ENCODE measurements around the gene GP1BA.
"Not testable (repeated sequence)": the region's sequence is repeated elsewhere in the genome, so short reads cannot be mapped to it uniquely, and the experiment has no call there.

The GP1BA gene

DNA sequence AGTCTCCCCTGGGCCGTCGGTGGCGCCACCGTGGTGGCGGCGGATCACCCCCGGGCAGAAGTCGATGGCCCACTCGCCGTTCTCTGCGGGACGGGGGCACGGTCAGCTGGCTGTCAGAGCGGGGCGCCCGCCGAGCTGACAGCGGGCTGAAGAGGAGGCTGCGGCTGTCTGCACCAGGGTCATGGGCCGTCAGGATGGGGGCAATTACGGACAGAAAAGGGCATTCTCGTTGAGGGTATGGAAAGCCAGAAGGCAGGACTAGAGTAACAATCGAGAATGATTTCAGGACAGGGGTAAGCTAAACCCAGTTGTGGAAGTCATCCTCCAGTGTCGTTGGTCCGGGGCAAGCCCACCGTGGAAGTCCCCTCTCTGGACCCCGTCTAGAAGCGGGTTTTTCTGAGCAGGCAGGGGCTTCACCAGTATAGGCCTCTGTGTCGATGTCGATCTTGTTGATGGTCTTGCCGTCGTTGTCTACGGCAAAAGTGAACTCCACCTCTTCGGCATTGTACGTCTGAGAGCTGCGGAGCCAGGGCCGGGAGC, 30.9 kb upstream of the GP1BA start:
- H3K27me3 ChIP-seq (ENCODE audit: control insufficient read depth in 1 of 2, insufficient read depth in 2 of 2, low read length in 2 of 2) = peaks cover 10 to 13% of the 10 kb centered on the region in 2 donors
- peak overlapping the region in 1 of 2 donors; percentile 31 for H3K9ac ChIP-seq (ENCODE audit: low read depth in 1 of 2, low read length in 2 of 2)
- peaks cover 17 to 42% of the 10 kb centered on the region in 2 donors for H3K4me1 ChIP-seq (ENCODE audit: control insufficient read depth in 1 of 2, insufficient read depth in 2 of 2, low read length in 2 of 2)
- no peak overlapping the region for H3K27ac ChIP-seq (ENCODE audit: low read depth, low read length)
- H3K4me3 ChIP-seq (ENCODE audit: low read depth in 1 of 2, low read length in 2 of 2) = peak overlapping the region; percentile 35 to 85
- H3K9me3 ChIP-seq (ENCODE audit: control insufficient read depth in 1 of 2, low read length in 2 of 2) = no peaks in the 10 kb centered on the region
- peaks cover 7 to 9% of the 10 kb centered on the region in 2 donors for H3K36me3 ChIP-seq (ENCODE audit: control insufficient read depth in 1 of 2, insufficient read depth in 2 of 2, low read length in 2 of 2)

- peaks cover 17 to 42% of the 10 kb centered on the region in 2 donors for H3K4me1 ChIP-seq (ENCODE audit: control insufficient read depth in 1 of 2, insufficient read depth in 2 of 2, low read length in 2 of 2)
- H3K4me3 ChIP-seq (ENCODE audit: low read depth in 1 of 2, low read length in 2 of 2) = peak overlapping the region in 1 of 2 donors; percentile 85
- H3K36me3 ChIP-seq (ENCODE audit: control insufficient read depth in 1 of 2, insufficient read depth in 2 of 2, low read length in 2 of 2) = peaks cover 3% of the 10 kb centered on the region in 2 donors
- H3K9ac ChIP-seq (ENCODE audit: low read depth in 1 of 2, low read length in 2 of 2) = peak overlapping the region in 1 of 2 donors; percentile 31
- H3K9me3 ChIP-seq (ENCODE audit: control insufficient read depth in 1 of 2, low read length in 2 of 2) = no peaks in the 10 kb centered on the region
- H3K27ac ChIP-seq (ENCODE audit: low read depth, low read length) = no peak overlapping the region
- peaks cover 10 to 13% of the 10 kb centered on the region in 2 donors for H3K27me3 ChIP-seq (ENCODE audit: control insufficient read depth in 1 of 2, insufficient read depth in 2 of 2, low read length in 2 of 2)
Observed at GRCh38 chr17:4901648-4902344, 30.3 kb upstream of the GP1BA start.

GRCh38 chr17:4902540-4902939, 29.5 kb upstream of the GP1BA start:
- Histone ChIP-seq H3K27me3 (ENCODE audit: control insufficient read depth in 1 of 2, insufficient read depth in 2 of 2, low read length in 2 of 2) (peaks cover 10 to 13% of the 10 kb centered on the region in 2 donors), H3K9me3 (ENCODE audit: control insufficient read depth in 1 of 2, low read length in 2 of 2) (no peaks in the 10 kb centered on the region), H3K4me3 (ENCODE audit: low read depth in 1 of 2, low read length in 2 of 2) (no peak overlapping the region), H3K27ac (ENCODE audit: low read depth, low read length) (no peak overlapping the region), H3K9ac (ENCODE audit: low read depth in 1 of 2, low read length in 2 of 2) (peak overlapping the region in 1 of 2 donors; percentile 28), H3K4me1 (ENCODE audit: control insufficient read depth in 1 of 2, insufficient read depth in 2 of 2, low read length in 2 of 2) (peaks cover 17 to 42% of the 10 kb centered on the region in 2 donors), H3K36me3 (ENCODE audit: control insufficient read depth in 1 of 2, insufficient read depth in 2 of 2, low read length in 2 of 2) (no peaks in the 10 kb centered on the region)

DNA sequence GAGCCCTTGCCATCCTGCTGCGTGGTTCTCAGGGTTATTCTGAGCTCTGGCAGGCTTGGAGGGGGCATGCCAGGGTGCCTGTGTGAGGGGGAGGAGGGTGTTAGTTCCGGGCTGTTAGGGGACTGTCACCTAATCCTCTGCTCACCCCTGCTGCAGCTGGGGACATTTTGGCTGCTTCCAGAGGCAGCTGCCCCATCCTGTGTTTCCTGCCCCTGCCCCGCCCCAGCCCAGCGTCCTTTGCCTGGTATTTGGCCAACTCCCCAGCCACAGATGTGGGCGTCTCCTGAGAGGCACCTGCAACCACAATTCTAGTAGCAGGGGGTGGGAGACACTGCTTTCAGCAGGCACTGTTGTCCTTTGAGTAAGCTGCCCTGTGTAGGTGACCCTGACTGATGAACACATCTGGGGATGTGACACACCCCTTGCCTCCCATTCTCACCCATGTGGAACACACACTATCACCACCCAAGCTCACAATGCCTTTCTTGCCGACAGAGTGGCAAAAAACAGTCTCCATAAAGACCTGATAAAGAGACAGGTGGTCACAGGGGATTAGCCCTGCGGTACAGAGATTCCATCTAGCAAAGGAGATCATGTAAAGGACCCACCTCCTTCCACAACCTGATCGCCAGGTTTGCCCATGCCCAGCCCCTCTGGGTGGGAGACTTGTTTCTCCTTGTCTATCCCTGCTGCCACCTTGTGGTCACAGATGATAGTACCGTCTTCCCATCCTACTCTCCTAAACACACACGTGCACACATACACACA, 28.8 kb upstream of the GP1BA start, which contains the start of gene CHRNE:
CHRNE (minus strand) TSS at position 48 of the 768 bp plus-strand sequence; CDS start at position 13, 35 bp downstream.
- Histone ChIP-seq H3K9ac (ENCODE audit: low read depth in 1 of 2, low read length in 2 of 2) (peak within 1 kb of the TSS in 1 of 2 donors; percentile 28), H3K4me3 (ENCODE audit: low read depth in 1 of 2, low read length in 2 of 2) (peak within 1 kb of the TSS in 1 of 2 donors; percentile 7), H3K9me3 (ENCODE audit: control insufficient read depth in 1 of 2, low read length in 2 of 2) (no peaks in the 10 kb centered on the region), H3K27ac (ENCODE audit: low read depth, low read length) (no peak within 1 kb of the TSS), H3K36me3 (ENCODE audit: control insufficient read depth in 1 of 2, insufficient read depth in 2 of 2, low read length in 2 of 2) (no peaks in the 10 kb centered on the region), H3K27me3 (ENCODE audit: control insufficient read depth in 1 of 2, insufficient read depth in 2 of 2, low read length in 2 of 2) (peaks cover 10 to 13% of the 10 kb centered on the region in 2 donors), H3K4me1 (ENCODE audit: control insufficient read depth in 1 of 2, insufficient read depth in 2 of 2, low read length in 2 of 2) (peaks cover 19 to 42% of the 10 kb centered on the region in 2 donors)

GRCh38 chr17:4906642-4907041, 25.4 kb upstream of the GP1BA start:
- H3K4me3 ChIP-seq (ENCODE audit: low read depth in 1 of 2, low read length in 2 of 2); H3K9me3 ChIP-seq (ENCODE audit: control insufficient read depth in 1 of 2, low read length in 2 of 2); H3K27me3 ChIP-seq (ENCODE audit: control insufficient read depth in 1 of 2, insufficient read depth in 2 of 2, low read length in 2 of 2); H3K9ac ChIP-seq (ENCODE audit: low read depth in 1 of 2, low read length in 2 of 2); H3K27ac ChIP-seq (ENCODE audit: low read depth, low read length); H3K36me3 ChIP-seq (ENCODE audit: control insufficient read depth in 1 of 2, insufficient read depth in 2 of 2, low read length in 2 of 2): not testable (repeated sequence)
- H3K4me1 ChIP-seq (ENCODE audit: control insufficient read depth in 1 of 2, insufficient read depth in 2 of 2, low read length in 2 of 2) = peaks cover 22 to 34% of the 10 kb centered on the region in 2 donors

GRCh38 chr17:4908301-4908700, 23.8 kb upstream of the GP1BA start:
- Histone ChIP-seq H3K27me3 (ENCODE audit: control insufficient read depth in 1 of 2, insufficient read depth in 2 of 2, low read length in 2 of 2) (no peaks in the 10 kb centered on the region), H3K36me3 (ENCODE audit: control insufficient read depth in 1 of 2, insufficient read depth in 2 of 2, low read length in 2 of 2) (no peaks in the 10 kb centered on the region), H3K4me3 (ENCODE audit: low read depth in 1 of 2, low read length in 2 of 2) (no peak overlapping the region), H3K4me1 (ENCODE audit: control insufficient read depth in 1 of 2, insufficient read depth in 2 of 2, low read length in 2 of 2) (peaks cover 12 to 19% of the 10 kb centered on the region in 2 donors), H3K9ac (ENCODE audit: low read depth in 1 of 2, low read length in 2 of 2) (no peak overlapping the region), H3K9me3 (ENCODE audit: control insufficient read depth in 1 of 2, low read length in 2 of 2) (no peaks in the 10 kb centered on the region), H3K27ac (ENCODE audit: low read depth, low read length) (peak overlapping the region; percentile 13)

DNA sequence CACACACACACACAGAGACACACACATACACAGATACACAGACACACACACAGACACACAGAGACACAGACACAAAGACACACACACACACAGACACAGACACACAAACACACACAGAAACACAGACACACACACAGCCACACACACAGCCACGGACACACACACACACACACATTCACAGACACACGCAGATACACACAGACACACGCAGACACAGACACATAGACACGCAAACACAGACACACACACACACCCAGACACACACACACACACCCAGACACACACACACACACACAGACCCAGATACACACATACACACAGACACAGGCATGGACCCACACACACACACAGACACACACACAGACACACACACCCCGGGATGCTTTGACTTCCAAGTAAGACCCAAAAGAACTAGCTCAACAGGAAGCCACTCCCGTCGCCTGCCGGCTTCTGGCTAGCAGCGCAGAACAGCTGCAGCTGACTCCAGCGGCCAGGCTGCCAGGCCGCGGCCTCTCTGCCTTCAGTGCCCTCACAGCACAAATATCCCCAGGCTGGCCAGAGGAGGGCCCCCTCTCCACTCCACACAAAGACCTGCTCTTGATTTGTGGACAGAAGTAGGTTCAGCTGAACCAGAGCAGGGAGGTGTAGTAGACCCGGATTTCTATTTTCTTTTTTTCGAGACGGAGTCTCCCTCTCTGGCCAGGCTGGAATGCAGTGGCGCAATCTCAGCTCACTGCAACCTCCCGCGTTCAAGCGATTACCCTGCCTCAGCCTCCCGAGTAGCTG, 23.2 kb upstream of the GP1BA start:
- Histone ChIP-seq H3K27ac (ENCODE audit: low read depth, low read length) (peak overlapping the region; percentile 13), H3K4me3 (ENCODE audit: low read depth in 1 of 2, low read length in 2 of 2) (no peak overlapping the region)

DNA sequence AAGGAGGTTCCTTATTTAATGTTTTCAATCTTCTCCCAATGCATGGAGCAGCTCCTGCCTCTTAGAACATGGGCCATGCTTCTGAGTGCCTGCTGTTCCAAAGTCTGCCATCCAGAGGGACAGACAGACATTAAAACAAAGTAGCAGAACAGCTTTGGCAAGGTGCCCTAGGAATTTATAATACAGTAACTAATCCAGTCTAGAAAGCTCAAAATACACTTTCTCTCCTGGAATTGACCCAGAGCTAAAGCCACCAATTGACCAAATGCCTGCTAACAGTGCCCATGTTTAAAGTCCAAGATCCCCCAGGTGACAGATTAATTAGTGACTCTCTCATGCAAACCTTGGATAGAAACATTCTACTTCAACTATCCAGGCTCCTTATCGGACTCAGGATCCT, 18.1 kb upstream of the GP1BA start:
- H3K9ac ChIP-seq (ENCODE audit: low read depth in 1 of 2, low read length in 2 of 2) = no peak overlapping the region
- no peaks in the 10 kb centered on the region for H3K9me3 ChIP-seq (ENCODE audit: control insufficient read depth in 1 of 2, low read length in 2 of 2)
- peaks cover 5 to 9% of the 10 kb centered on the region in 2 donors for H3K4me1 ChIP-seq (ENCODE audit: control insufficient read depth in 1 of 2, insufficient read depth in 2 of 2, low read length in 2 of 2)
- no peaks in the 10 kb centered on the region for H3K27me3 ChIP-seq (ENCODE audit: control insufficient read depth in 1 of 2, insufficient read depth in 2 of 2, low read length in 2 of 2)
- H3K4me3 ChIP-seq (ENCODE audit: low read depth in 1 of 2, low read length in 2 of 2) = no peak overlapping the region
- no peaks in the 10 kb centered on the region for H3K36me3 ChIP-seq (ENCODE audit: control insufficient read depth in 1 of 2, insufficient read depth in 2 of 2, low read length in 2 of 2)
- no peak overlapping the region for H3K27ac ChIP-seq (ENCODE audit: low read depth, low read length)

More for the DNA sequence above, 23.2 kb upstream of the GP1BA start:
- H3K9ac ChIP-seq (ENCODE audit: low read depth in 1 of 2, low read length in 2 of 2) = peak overlapping the region in 1 of 2 donors; percentile 63
- no peaks in the 10 kb centered on the region for H3K9me3 ChIP-seq (ENCODE audit: control insufficient read depth in 1 of 2, low read length in 2 of 2)
- H3K36me3 ChIP-seq (ENCODE audit: control insufficient read depth in 1 of 2, insufficient read depth in 2 of 2, low read length in 2 of 2) = no peaks in the 10 kb centered on the region
- H3K27me3 ChIP-seq (ENCODE audit: control insufficient read depth in 1 of 2, insufficient read depth in 2 of 2, low read length in 2 of 2) = no peaks in the 10 kb centered on the region
- peaks cover 11 to 16% of the 10 kb centered on the region in 2 donors for H3K4me1 ChIP-seq (ENCODE audit: control insufficient read depth in 1 of 2, insufficient read depth in 2 of 2, low read length in 2 of 2)

DNA sequence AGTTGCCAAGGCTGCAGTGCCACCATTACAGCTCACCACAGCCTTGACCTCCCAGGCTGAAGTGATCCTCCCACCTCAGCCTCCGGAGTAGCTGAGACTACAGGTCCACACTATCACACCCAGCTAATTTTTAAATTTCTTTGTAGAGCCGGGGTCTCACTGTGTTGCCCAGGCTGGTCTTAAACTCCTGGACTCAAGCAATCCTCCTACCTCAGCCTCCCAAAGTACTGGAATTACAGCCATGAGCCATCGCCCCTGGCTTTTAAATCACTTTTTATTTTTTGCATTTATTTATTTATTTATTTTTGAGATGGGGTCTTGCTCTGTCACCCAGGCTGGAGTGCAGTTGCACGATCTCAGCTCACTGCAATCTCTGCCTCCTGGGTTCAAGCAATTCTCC, 17.5 kb upstream of the GP1BA start:
- H3K9ac ChIP-seq (ENCODE audit: low read depth in 1 of 2, low read length in 2 of 2); H3K4me1 ChIP-seq (ENCODE audit: control insufficient read depth in 1 of 2, insufficient read depth in 2 of 2, low read length in 2 of 2); H3K27ac ChIP-seq (ENCODE audit: low read depth, low read length); H3K9me3 ChIP-seq (ENCODE audit: control insufficient read depth in 1 of 2, low read length in 2 of 2); H3K36me3 ChIP-seq (ENCODE audit: control insufficient read depth in 1 of 2, insufficient read depth in 2 of 2, low read length in 2 of 2); H3K27me3 ChIP-seq (ENCODE audit: control insufficient read depth in 1 of 2, insufficient read depth in 2 of 2, low read length in 2 of 2); H3K4me3 ChIP-seq (ENCODE audit: low read depth in 1 of 2, low read length in 2 of 2): not testable (repeated sequence)

Measured in duodenal mucosa (tissue), 2 donors.